GM12891 (cell line): ENCODE measurements around the gene CGB1.
"Not testable (repeated sequence)": the region's sequence is repeated elsewhere in the genome, so short reads cannot be mapped to it uniquely, and the experiment has no call there.

ENCODE experiments used
- PAX5 ChIP-seq: IDR thresholded peaks from 2 replicates; pipeline ENCODE4 v1.6.1; 2011; ENCODE audit warnings: low read length, moderate library complexity, mild to moderate bottlenecking; ENCODE audit not compliant: insufficient read depth, severe bottlenecking
- POLR2A ChIP-seq: IDR thresholded peaks from 2 replicates; pipeline ENCODE4 v1.6.1; 2011; ENCODE audit warnings: low read depth, low read length, control low read depth
- POLR2AphosphoS5 ChIP-seq: IDR thresholded peaks from 2 replicates; pipeline ENCODE4 v1.6.1; 2011; ENCODE audit warnings: low read depth, low read length, control low read depth
- POU2F2 ChIP-seq: IDR thresholded peaks from 2 replicates; pipeline ENCODE4 v1.6.1; 2011; ENCODE audit warnings: low read depth, mild to moderate bottlenecking, control low read depth, low read length, moderate library complexity
- SPI1 ChIP-seq: IDR thresholded peaks from 2 replicates; pipeline ENCODE4 v1.6.1; 2011; ENCODE audit warnings: low read depth, low read length, control low read depth
- TAF1 ChIP-seq: IDR thresholded peaks from 2 replicates; pipeline ENCODE4 v1.6.1; 2011; ENCODE audit warnings: low read depth, low read length, control low read depth

DNA sequence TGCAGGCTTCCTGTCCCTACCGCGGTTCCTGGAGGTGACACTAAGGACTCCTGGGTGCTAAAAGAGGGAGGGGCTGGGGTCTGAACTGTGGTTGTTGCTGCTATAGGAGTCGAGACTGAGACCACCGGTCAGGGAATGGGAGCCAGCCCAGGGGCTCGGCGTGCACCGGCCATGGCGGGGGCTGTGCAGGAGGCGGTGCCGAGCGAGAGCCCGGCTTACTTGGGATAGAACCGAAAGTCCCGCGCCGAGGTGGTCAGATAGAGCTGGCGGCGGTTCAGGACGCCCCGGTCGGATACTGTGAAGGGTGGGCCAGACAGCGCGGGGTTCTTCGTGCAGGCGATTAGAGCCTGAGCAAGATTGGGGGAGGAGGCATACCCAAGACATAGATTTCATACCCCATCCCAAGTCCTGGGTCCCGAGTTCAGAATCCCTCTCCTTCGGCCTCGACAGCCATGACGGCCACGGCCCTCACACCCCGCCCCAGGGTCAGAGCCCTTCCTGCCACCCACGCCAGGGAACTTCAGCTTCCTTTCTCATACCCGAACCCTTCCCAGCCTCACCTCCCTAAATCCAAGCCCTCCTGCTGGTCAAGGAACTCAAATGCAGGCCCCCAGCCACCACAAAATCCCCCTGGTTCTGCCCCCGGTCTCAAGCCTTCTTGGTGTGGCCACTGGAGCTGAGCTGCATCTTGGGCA lies 20.4 kb upstream of the CGB1 start:
- TF ChIP-seq PAX5, TAF1, POLR2A, POLR2AphosphoS5, SPI1, POU2F2: not testable (repeated sequence)
